ENCODE data around the gene YEATS4.

DNA sequence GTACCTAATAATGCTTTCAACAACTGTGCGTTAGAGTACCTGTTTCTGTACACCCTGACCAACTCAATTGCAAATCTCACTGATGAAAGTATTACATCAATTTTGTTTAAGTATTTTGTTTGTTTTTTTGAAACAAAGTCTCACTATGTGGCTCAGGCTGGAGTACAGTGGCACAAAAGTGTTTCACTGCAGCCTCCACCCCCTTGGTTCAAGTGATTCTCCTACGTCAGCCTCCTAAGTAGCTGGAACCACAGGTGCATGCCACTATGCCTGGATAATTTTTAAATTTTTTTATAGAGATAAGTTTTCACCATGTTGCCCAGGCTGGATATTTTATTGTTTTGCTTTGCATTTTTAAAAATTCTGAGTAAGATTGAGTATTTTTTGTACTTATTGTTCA, 46.7 kb downstream of the YEATS4 start:
- TF ChIP-seq, protein P1, sequence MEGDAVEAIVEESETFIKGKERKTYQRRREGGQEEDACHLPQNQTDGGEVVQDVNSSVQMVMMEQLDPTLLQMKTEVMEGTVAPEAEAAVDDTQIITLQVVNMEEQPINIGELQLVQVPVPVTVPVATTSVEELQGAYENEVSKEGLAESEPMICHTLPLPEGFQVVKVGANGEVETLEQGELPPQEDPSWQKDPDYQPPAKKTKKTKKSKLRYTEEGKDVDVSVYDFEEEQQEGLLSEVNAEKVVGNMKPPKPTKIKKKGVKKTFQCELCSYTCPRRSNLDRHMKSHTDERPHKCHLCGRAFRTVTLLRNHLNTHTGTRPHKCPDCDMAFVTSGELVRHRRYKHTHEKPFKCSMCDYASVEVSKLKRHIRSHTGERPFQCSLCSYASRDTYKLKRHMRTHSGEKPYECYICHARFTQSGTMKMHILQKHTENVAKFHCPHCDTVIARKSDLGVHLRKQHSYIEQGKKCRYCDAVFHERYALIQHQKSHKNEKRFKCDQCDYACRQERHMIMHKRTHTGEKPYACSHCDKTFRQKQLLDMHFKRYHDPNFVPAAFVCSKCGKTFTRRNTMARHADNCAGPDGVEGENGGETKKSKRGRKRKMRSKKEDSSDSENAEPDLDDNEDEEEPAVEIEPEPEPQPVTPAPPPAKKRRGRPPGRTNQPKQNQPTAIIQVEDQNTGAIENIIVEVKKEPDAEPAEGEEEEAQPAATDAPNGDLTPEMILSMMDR (IDR thresholded peaks at IDR 0.05), result no peak
- TF ChIP-seq POLR2A (IDR thresholded peaks at IDR 0.05), result no peak
- no peak for TF ChIP-seq POLR2AphosphoS5 (IDR thresholded peaks at IDR 0.05)
- no peak for TF ChIP-seq EP300 (IDR thresholded peaks at IDR 0.05)
